Activated CD4-positive, alpha-beta T cell treated with anti-CD3 and anti-CD28 coated beads, Interleukin-2, amount 50 U/mL, for 24 hours (primary cell): Measurements from ENCODE around the gene HTR7.

Experiments
- DNase-seq, 2 donors: peaks; one replicate each; pipeline ENCODE4 v3.0.0-alpha.2; 2020; ENCODE audit warnings: low read depth in 1 of 2, low spot score in 1 of 2

The HTR7 gene

DNA sequence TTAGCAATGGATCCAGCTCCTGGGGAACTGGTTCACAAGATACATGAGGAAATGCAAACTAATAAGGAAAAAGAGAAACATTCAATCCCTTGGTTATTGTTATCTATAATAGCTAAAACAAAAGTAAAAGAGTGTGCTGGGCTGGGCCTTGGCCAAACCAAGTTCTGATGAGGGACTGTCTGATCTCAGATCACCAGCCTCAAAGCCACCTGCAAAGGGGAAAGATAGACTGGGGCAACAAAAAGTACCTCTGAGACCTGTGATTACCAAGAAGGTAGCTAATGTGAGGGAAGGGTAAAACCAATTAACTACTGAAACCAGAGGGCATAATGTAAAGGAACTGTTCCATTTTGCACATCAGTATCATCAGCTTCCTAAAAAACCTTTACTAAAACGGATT, 51.2 kb downstream of the HTR7 start:
- no peak for DNase-seq

DNA sequence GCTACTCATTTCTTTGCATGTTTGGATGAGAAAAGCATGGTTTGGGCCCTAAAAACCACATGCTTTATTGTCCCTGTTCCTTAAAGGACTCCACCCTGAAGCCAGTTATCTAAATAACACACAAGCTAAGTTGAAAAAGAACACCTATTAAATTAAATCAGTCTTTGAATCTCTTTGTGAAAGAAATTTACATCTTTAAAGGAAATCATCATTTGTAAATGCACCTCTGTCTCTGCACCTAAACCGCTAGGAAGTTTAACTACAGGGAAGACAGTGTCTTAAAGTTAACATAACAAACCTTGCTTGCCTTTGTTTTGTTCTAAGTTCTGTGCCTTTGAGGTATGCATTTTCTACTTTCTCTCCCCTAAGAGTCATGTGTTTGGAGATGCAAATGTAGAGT, 52.6 kb downstream of the HTR7 start:
- no peak for DNase-seq

DNA sequence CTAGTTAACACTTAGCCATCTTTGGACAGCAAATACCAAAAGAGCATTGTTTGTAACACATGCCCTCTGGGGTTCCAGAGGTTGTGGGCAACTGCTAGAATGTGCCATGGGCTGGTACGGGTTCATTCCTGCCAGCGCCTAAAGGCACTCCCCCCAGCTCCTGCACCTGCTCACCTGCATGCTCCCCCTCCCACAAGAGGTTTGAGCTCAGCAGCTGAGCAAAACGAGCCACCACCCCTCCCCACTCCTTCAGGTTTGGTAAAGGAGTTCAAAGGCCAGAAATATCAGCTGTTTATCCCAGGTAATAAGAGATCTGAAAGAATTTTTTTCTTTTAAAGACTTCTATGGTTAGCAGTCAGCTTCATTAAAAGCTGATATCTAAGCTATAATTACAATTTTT, 53.5 kb downstream of the HTR7 start:
- DNase-seq: no peak

DNA sequence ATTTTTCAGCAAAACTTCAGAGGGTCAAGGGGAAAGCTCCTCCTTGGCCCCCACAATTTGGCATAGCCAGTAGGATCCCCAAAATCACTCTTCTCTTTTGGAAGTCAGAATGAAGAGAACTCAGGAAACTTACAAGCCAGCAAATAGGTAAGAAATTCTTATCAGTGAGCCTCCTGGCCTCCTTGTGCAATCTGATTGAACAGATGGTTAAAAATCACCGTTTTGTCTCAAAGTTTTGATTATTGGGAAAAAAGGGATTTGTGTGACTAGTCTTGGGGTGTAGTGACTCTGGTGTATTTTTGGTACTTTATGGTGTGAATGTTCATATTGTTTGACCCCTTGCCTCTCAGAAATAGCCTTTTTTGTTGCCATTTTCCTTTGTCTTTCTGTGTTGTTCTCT, 56.2 kb downstream of the HTR7 start:
- DNase-seq: no peak

DNA sequence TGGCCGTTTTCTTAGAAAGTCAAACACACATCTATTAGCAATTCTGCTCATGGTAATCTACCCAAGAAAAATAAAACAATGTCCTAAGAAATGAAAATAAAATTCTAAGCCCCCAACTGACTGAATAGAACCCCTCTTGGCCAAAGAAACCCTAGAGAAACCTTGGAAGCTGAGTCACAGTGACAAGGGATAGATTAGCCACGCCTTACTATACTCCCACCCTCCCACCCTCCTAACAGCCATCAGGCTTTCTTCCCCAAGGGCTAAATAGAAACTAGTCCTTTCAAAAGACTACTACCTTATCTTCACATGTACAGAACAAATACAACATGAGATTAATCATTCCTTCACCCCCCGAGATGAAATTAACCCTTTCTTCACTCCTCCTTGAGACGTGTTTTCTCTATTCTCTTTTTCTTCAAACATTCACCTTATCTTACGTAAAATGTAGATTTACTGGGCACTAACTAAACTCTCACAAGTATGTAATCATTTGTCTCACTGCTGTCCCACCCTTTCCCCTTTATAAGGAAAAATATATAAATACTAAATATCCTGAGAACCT, 57.5 kb downstream of the HTR7 start:
- no peak for DNase-seq

DNA sequence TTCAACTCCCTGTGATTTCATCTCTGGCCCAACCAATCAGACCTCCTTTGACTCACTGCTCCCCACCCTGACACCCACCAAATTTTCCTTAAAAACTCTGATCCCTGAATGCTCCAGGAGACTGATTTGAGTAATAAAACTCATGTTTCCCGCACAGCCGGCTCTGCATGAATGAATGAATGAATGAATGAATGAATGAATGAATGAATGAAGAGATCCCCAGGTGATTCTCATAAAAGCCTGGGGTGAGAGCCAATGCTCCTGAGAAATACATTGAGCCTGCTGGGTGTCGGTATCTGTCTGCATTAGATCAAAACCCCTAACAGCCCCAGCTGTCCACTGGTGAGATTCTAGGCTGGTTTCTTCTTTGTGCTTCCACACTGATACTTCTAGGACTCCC, 58.7 kb downstream of the HTR7 start:
- DNase-seq: no peak

DNA sequence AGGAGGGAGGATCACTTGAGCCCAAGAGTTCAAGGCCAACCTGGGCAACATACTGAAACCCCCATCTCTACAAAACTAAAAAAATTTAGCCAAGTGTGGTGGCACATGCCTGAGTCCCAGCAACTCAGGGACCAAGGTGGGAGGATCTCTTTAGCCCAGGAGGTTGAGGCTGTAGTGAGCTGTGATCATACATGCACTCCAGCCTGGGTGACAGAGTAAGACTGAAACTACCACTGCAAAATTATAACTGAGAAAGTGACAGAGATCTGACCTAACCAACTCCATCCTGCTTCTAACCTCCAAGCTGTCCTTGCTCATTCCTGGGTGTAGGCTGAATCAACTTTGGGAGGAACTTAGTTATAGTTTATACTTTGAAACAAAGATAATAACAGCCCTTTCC, 59.4 kb downstream of the HTR7 start:
- DNase-seq: no peak

DNA sequence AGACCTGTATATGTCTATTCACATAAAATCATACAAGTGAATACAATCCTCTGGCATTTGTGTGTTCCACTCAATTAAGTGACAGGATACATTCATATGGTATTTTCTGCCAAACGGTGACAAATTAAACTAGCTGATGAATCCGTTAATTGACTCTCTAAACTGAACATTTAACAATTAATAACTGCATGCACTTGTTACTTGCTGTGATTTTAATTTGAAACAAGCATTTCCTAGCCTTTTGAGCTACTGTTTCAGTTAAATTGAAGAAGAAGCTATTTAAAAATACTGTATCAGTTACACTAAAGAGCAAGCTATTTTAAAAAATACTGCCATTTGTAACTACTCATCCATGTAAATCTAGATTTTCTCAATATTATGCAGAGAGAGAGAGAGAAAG, 67.4 kb downstream of the HTR7 start:
- DNase-seq: no peak

DNA sequence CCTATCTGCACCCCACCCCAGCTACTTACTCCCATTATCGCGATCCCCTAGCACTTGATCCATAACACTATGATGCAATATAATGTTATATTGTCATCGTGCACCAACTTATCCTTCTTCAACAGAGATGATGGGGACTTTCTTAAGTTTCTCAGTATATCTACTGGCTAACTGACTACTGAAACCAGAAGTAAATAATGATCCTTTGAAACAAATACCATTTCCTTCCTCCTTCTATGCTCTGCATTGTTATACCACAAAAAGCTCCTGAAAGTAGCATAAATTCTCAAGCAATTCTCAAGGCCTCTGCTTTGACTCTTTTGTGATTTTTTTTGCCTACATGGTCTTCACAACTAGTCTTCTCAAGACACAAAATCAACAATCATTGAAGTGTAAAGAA, 68.9 kb downstream of the HTR7 start:
- no peak for DNase-seq

DNA sequence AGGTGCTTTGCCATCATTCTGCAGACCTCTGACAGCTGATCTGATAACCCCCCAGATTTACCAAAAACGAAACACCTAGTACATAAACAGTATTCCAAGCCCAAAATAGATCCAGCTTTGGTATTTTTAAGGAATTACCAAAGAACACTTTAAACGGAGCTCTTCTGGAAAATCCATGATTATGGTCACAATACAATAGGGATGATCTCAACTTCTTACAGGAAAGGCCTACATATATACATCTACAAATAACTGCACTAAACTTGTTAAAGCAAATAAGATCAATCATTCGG, 69.7 kb downstream of the HTR7 start:
- no peak for DNase-seq

DNA sequence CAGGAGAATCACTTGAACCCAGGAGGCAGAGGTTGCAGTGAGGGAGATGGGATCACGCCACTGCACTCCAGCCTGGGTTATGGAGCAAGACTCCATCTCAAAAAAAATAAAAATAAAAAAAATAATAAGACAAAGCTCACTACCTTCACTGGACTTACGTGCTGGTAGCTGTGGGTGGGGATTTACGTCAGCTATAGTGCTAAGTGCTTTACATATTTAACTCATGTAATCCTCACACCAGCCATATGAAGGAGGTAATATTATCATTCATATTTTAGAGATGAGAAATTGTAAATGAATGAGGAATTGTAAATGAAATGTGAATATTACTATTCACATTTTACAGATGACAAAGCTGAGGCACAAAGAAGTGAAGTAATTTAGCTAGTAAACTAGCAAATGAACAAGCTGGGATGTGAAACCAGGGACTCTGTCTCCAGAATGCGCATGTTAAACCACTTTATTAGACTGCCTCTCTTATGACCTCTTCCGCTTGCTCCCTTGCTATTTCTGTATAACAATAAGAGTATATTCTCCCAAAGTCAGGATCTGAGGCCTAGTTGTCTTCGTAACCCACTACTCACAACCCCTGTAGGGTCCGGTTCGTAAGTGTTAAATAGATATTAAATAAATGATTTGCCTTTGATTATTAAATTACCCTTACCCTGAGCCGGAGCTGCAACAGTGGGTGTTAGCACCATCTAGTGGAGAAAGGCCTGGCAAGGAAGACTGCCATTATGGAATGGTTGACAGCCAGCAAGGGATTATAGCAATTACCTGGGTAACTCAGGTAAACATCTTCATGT, 70.2 kb downstream of the HTR7 start:
- peak in 1 of 2 donors; percentile 18 for DNase-seq

DNA sequence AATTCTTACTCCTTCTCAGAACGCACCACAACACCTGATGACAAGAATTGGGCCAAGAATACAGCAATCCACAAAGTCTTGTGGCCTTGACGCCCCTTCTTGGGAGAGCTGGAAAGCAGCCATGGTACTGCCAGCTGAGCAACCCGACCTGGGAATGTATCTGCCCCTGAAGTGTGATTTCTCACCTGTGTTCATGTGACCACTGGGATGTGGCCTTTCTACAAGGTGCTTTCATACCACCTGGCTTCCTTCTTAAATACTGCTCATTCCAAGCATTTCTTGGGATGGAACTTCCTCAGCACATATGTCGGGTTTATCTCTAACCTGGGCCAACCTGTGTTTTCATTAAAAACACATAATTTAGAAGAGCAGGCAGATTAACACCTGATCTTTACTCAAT, 72.1 kb downstream of the HTR7 start:
- no peak for DNase-seq

DNA sequence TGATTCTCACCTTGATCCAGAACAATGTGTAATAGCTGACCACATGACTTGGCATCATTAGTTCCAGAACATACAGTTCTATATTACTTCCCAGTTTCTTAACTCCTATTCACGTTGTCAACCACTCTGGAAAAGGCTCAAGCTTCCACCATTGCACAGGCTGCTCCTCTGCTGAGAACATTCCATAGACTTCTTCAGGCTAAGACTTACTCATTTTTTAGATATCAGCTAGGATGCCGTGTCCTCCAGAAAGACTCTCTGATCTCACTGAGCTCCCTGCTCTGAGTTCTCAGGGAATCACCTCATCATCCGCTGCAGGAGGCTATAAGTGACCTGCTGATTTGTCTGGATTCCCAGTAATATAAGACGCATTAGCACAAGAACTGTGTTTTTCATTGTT, 73.1 kb downstream of the HTR7 start:
- no peak for DNase-seq

DNA sequence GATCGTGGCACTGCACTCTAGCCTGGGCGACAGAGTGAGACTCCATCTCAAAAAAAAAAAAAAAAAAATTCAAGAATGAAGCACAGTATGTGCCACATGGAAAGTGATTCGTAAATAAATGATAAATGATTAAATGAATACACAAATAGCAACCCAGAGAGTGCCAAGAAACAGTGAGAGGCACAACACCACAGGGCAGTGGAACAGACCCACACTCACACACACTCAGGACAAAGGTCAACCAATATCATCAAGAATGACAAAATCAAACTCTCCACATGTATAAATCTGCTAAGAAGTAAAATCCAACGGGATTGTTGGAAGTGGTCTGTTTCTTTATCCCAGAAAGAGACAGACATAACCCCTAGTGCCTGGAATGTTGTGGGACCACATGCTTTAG, 77.4 kb downstream of the HTR7 start:
- DNase-seq: no peak

DNA sequence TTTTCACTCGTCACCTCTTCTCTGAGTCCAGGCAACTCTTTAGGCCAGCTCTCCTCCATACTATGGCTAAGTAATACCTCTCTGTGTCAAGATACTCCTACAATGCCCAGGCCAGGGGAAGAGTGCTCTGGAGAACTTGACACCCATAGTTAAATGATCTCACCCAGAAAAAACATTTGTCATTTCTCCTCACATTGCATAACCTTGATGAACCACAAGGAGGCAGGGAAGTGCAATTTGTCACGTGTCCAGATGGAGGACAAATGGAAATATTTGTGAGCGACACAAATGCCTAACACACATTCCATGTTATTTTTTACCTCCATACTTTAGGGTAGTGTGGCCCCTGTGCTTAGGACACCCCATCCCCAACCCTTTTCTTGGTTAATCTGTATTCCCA, 78.3 kb downstream of the HTR7 start:
- DNase-seq: no peak

DNA sequence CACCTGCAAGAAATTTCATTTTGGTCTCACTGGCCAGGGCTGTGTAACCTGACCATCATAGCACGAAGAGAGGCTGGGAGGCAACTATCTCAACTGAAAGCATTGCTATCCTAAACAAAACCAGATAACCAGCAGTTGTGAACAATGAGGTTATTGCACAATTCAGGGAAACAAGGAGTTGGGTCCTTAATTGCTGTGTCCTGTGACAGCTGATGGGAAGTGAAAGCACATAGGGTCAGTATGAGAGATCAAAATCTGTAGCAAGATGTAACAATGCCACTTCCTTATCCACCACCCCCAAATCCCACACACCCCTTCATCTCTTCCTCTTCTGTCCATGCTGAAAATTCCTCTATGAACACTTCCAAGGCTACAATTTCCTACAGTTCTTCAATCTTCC, 80.2 kb downstream of the HTR7 start:
- DNase-seq: no peak

DNA sequence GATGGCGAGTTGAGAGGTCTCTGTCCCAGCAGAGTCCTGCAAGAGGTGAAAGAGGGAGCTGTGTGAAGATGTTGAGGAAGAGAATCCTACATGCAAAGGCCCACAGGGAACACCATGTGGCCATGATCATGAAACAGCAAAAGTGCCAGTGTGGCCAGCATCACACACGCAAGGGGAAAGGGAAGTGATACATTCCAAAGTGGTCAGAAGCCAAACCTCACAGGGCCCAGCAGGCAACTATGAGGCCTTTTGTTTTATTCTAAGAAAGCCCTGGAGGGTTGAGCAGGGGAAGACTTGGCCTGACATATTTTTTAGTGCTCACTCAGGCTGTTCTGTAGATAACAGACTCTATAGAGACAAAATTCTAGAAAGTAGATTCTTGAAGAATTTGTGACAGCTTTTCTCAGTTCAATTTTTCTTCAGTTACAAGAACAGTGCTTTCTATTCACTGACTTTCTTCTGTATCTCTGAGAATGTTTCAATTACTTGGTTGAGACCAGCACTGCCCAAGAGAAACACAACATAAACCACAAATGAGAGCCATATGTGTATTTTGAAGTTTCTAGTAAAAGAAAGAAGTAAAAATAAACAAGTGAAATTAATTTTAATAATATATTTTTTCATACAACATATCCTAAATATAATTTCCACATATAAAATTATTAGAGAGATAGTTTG, 82.3 kb downstream of the HTR7 start:
- DNase-seq: no peak

DNA sequence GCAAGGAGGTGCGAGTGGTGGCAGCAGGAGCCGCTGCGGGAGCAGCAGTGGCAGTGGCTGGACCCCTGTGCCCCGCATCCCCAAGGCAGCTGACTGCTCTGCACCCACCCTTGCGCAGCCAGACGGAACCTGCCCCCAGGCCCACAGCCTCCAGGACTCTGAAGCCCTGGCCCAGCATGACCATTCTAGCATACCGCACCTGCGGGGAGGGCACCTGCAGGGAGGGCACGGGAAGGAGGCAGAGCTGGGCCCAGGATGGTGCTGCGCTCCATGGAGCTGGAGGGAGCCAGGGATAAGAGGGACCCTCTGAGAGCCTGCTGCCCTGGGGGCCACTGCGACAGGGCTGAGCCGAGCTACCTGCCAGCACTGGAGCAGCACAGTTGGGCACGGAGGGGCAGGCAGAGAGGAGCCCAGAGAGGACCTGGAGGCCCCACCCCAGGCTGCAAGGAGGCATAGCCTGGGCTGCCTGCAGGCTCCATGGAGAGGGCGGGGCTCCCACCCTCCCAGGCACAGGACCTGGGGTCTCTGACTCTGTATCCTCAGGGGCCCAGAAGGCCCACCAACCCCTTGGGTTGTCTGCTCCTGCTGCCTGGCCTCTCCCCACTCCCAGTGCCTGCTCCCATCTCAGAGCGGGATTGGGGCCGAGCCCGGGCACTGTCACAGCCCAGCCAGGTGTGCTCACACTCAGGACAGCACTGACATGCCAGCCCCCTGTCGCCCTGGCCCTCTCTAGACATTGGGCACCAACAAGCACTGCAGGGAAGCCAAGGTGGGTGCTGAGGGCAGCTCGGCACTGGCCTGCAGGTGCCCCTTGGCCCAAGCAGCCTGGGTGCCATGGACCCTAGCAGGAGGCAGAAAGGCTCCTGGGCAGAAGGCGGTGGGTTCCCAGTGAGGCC, 87.6 kb downstream of the HTR7 start:
- DNase-seq: no peak

DNA sequence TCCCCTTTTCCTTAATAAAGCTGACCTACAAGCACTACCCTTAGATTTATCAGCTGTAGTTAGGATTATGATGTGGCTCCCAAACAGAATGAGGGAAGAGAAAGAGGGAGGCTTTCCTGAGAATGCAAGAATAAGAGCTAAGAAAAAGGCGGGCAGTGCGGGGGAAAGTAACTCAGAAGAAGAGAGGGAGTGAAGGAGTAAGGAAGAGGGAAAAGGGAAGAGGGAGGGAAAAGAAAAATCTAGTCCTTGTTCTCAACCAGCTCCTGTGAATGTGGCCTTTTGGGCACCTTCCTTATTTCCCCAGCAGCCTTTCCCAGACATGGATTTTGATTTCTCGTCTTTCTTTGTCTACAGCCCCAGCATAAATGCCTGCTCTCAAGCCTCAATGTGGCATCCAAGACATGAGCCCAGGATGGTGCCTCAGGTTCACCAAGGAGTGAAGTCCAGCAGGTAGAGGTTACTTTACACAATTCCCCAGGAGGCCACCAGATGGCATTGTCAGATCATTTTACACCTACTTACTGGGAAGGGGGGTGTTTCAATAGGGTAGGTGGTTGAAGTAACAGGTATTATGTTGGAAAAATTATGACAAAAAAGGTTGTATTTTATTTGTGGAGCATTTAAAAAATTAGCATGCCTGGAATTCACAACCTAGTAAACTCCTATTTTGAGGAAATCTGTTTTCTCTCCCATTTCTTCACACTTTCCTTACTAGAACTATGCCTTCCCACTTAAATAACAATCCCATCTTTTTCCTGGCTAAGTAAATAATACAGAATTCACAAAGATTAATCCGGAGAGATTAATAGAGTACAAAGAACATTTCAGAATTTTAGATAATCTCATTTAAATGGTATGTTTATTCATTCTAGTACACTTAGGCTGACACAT, 106.5 kb downstream of the HTR7 start:
- DNase-seq: peak; percentile 5 to 8

DNA sequence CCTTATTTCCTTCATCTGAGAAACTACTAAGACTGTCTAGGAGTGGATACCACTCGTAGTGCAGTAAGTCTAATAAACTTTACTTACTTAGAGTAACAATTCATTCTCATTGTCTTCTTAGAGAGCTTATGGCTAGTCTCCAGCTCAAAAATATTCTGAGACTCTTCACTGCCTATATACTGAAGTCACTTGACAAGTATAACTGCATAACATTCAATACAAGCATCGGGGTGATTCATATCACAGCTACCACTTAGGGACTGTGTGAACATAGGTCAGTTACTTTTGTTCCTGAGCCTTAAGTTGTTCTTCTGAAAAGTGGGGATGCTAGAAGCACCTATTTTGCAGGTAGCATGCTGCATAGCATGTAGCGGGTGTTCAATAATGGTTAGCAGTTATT, 111.0 kb downstream of the HTR7 start:
- no peak for DNase-seq

DNA sequence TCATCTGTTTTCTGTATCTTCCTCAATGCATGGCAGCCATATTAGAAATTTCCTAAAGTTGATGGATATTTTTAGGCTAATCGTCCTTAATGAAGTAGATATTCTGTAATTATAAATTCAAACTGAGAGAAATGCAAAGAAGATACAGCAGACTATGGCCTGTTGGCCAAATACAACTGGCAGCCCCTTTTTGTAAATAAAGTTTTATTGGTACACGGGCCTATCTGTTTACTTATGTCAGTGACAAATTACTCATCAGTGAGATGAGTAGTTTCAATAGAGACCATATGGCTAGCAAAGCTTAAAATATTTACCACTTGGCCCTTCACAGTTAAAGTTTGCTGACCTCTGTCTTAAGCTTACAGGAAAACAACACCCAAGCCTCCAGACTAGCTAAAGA, 112.3 kb downstream of the HTR7 start:
- no peak for DNase-seq
